Astrocyte of the spinal cord (primary cell): ENCODE data around the gene HOXA6.

ENCODE experiments used
- DNase-seq: peaks from one replicate; pipeline ENCODE4 v3.0.0; 2011; ENCODE audit warnings: low read depth, low spot score
- H3K4me3 ChIP-seq: 2 replicates; pipeline ENCODE4 v1.5.1; 2011; ENCODE audit warnings: low read depth, mild to moderate bottlenecking, low read length, moderate library complexity
- in situ Hi-C: cut with HindIII; loops from 2 replicates; pipeline ENCODE4 v1.10.0; 2017; ENCODE audit warnings: low sequenced_read_pairs
- TF ChIP-seq, protein P1 (sequence below): IDR thresholded peaks from 2 replicates; pipeline ENCODE4 v1.5.1; 2012; ENCODE audit warnings: low read depth, mild to moderate bottlenecking, low read length, inconsistent platforms

HOXA6 gene

DNA sequence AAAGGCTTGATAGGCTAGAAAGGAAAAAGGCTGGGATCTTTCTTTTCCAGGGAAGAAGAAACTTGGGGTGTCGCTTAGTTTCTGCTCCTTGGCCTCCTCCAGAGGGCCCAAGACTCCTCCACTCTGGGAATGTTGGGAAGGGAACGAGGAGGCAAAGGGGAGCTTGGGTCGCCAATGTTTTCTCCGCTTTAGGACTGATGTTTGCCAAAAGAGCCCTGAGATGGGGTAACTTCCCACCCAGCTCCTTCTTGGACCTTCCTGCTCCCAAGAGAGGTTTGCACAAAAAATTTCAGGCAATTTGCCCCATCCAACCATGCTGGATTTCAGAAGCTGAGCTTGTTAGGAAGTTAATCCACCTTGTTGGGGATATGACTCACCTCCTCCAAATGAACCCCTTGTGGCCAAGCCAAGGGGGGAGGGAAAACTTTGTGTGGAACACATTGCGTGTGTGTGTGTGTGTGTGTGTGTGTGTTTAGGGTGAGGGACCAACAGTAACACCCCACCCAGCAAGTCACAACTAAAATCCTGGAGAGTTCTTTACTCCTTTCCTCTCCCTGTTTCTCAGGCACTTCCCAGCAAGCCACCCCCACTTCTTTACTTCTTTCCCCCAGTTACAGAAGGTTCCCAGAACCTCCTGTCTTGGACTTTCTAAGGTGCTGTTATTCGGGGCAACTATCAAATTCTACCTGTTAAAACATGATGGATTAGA is 36.4 kb downstream of the HOXA6 start:
- DNase-seq, result peak; percentile 93
- TF ChIP-seq, protein P1, sequence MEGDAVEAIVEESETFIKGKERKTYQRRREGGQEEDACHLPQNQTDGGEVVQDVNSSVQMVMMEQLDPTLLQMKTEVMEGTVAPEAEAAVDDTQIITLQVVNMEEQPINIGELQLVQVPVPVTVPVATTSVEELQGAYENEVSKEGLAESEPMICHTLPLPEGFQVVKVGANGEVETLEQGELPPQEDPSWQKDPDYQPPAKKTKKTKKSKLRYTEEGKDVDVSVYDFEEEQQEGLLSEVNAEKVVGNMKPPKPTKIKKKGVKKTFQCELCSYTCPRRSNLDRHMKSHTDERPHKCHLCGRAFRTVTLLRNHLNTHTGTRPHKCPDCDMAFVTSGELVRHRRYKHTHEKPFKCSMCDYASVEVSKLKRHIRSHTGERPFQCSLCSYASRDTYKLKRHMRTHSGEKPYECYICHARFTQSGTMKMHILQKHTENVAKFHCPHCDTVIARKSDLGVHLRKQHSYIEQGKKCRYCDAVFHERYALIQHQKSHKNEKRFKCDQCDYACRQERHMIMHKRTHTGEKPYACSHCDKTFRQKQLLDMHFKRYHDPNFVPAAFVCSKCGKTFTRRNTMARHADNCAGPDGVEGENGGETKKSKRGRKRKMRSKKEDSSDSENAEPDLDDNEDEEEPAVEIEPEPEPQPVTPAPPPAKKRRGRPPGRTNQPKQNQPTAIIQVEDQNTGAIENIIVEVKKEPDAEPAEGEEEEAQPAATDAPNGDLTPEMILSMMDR, result no peak
- H3K4me3 ChIP-seq, result peak overlapping the region; percentile 89
- in situ Hi-C loops, result no loop called here

DNA sequence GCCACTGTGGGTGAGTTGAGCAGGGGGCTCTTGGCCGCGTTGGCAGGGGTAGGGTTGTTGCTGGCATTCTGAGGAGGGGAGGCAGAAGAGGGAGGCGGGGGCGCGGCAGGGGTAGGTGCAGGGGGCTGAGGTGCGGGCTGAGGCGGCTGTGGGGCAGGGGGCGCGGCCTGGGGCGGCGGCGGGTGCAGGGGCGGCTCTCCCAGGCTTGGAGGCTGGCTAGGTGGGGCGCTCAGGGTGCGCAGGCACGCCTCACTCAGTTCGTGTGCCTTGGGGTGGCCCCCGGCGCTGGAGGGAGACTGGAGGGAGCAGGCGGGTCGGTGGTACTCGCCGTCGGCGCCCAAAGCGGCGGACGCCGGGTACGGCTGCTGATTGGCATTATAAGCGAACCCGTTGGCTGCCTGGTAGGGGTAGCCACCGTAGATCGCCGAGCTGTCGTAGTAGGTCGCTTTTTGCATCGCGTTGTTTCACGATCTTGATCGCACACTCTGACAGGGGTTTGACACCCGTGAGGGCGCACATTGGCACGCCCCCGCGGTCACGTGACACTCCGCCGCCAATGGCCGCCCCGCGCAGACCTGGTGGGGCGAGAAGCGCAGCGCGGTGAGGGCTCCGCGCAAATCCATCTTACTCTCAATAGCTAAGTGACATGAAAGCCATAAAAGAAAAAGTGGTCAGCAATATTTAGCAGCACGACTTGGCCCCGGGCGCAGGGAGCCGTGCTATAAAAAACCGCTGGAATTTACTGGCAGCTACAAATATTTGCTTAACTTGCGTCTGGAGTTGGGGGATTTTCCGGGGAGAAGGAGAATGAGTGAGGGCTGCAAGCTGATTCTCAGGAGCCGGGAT is 37.2 kb downstream of the HOXA6 start:
- H3K4me3 ChIP-seq, result peak overlapping the region; percentile 89
- peak; percentile 97 for DNase-seq
- in situ Hi-C loops, result no loop called here
- TF ChIP-seq, protein P1, result no peak

DNA sequence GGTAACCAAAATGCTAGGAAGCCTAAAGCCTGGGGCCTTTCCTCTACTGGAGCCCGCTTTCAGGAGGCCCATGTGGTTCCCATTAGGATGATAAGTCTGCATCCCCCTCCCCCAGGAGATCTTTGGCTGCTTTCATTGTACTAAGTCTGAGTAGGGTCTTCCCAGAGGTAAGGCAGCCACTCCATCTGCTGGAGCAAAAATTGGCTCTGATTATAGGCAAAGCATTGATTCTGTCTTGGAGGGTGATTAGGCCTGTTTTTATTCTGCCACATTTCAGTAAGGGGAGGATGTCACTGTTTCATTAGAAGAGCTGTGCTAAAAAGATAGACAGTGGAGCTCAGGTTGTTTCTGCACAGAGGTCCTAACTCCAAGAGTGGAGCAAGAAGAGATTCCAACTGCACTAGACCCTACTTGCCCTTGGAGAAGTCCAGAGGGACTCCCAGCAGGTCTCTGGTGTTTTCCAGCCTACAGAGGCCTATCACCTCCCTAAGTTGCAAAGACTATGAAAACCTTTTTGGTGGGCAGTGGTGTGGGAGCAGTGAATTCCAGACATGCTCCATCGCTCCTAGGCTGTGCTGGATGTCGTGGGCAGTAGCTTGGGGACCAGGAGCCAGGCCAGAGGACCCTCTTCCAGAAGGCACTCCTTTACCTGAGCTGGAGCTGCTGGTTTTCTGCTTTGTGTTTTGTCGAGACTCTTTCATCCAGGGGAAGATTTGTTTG is 37.9 kb downstream of the HOXA6 start:
- TF ChIP-seq, protein P1, result no peak
- peak overlapping the region; percentile 20 for H3K4me3 ChIP-seq
- peak; percentile 40 for DNase-seq
- in situ Hi-C loops, result no loop called here

DNA sequence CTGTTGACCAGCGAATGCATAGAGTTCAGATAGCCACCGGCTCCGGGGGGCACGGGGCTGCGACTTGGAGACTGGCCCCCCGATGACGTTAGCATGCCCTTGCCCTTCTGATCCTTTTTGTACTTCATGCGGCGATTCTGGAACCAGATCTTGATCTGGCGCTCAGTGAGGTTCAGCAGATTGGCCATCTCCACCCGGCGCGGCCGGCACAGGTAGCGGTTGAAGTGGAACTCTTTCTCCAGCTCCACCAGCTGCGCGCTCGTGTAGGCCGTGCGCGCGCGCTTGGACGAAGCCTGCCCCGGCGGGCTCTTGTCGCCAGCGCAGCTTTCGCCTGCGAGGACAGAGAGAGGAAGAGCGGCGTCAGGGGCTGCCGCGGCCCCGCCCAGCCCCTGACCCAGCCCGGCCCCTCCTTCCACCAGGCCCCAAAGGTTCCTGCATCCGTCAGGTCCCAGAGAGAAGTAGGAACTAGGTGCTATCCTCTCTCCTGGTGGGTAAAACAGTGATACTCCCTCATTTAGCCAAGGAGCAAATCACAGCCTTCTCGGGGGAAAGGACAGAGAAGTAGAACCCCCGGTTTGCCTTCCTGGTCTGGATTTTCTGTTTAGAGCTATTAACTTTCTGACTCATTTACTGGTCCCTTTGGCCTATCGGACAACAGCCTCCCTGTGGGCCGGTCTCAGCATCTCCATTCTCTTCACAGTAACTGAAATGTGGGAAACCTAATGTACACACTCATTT is 39.0 kb downstream of the HOXA6 start:
- peak; percentile 86 for DNase-seq
- peak overlapping the region; percentile 34 for H3K4me3 ChIP-seq
- in situ Hi-C loops, result no loop called here
- TF ChIP-seq, protein P1, result no peak

DNA sequence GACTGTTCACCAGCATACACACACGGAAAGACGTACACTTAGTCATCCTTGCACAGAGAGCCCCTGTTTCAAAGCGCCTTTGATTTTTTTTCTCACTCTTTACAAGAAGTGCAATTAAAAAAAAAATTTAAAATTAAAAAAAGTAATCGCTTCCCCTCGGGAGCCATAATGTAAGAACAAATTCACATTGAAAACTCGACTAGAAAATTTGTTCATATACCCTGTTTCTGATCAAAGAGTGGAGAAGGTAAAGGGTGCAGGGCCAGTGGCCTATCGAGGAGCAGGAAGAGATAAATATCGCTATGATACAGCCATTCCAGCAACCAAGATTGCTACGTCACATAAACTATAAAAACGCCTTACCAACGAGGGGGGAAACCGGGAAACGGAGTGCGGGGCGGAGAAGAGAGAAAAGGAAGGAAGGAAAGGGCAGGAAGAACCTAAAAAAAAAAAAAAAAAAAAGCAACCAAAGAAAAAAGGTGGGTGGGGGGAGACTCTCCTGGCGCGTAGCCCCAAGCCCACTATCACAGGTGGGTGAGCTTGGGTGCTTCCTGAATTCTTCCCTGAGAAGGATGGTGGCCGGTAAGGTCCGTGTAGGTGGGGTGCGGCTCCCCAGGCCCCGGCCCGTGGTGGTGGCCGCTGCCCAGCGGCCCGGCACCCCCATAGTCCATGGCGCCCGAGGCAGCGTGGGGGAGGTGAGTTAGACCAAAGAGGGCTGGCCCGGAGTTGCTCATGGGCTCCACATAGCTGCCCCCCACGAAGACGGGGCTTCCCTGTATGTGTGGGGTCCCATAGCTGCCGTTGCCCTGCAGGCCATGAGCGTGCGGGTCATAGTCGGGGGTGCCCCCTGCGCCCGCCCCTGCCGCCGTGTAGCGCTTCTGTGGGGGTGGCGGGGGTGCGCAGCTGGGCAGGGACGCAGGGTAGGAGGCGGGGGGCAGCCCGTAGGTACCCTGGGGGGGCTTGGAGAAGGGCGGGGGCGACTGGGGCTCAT is 39.9 kb downstream of the HOXA6 start:
- in situ Hi-C loops, result no loop called here
- TF ChIP-seq, protein P1, result no peak
- DNase-seq, result peak; percentile 74
- H3K4me3 ChIP-seq, result peak overlapping the region; percentile 34
